Articular chondrocyte of knee joint (primary cell): ENCODE measurements around the gene RDM1. TPM values are rescaled to one million over a fixed set of nuclear protein-coding genes. Genes with fewer than 3 reads are reported as not detected.

Experiments used
- small RNA-seq: library from RNA; depleted of rRNA; stranded (forward); fragments of <200 nt; gene quantifications from one replicate; pipeline ENCODE3, GENCODE V24; 2012
- total RNA-seq: library from RNA; depleted of rRNA; stranded (reverse); fragments of >200 nt; gene quantifications from 2 replicates; pipeline ENCODE4 v1.2.3, GENCODE V29; 2012

RDM1 gene
- 0.32 TPM in 1 of 2 replicates, not detected in the other for total RNA-seq

GRCh38 chr17:35930211-35931065, at the start of gene RDM1:
Gene RDM1 (minus strand): TSS chr17:35930773. CDS start chr17:35930727, 46 bp downstream.

GRCh38 chr17:35943537-35943936, 13.0 kb upstream of the RDM1 start, which contains the start of gene LYZL6:
Gene LYZL6 (minus strand): TSS chr17:35943713. CDS start chr17:35939356, 4,357 bp downstream.

GRCh38 chr17:35879773-35880654, 50.6 kb downstream of the RDM1 start, which contains the start of gene CCL5:
Gene CCL5 (minus strand): TSS chr17:35880360.

GRCh38 chr17:35868737-35869136, 61.8 kb downstream of the RDM1 start, which contains the start of gene HEATR9:
Gene HEATR9 (minus strand): TSS chr17:35868891. CDS start chr17:35868742, 149 bp downstream.

Small RNAs within 50 kb of the gene (small RNA-seq; reads per million reads assigned to genes)
- 151 reads per million, percentile 98 among the genes with 10 or more reads in this experiment for gene RF00100

Other genes starting within 250 kb of the RDM1 start
- gene RASL10B, start 199.1 kb downstream of the RDM1 start, total RNA-seq: 0.91 and 1.4 TPM in 2 replicates
- under 0.01 TPM in 1 of 2 replicates, not detected in the other for gene GAS2L2, start 177.5 kb downstream of the RDM1 start, total RNA-seq
- not detected in 2 replicates for gene C17orf50, start 169.9 kb downstream of the RDM1 start, total RNA-seq
- 0.26 and 1.2 TPM in 2 replicates for gene MMP28, start 135.1 kb downstream of the RDM1 start, total RNA-seq
- 50.0 and 52.3 TPM in 2 replicates for gene TAF15, start 121.3 kb downstream of the RDM1 start, total RNA-seq
- not detected in 2 replicates for gene HEATR9, start 61.9 kb downstream of the RDM1 start, total RNA-seq
- 0.13 and 0.43 TPM in 2 replicates for gene CCL5, start 50.4 kb downstream of the RDM1 start, total RNA-seq
- not detected in 2 replicates for gene LYZL6, start 12.9 kb upstream of the RDM1 start, total RNA-seq
- gene CCL16, start 50.7 kb upstream of the RDM1 start, total RNA-seq: not detected in 2 replicates
- gene CCL14, start 56.0 kb upstream of the RDM1 start, total RNA-seq: not detected in 2 replicates
- gene CCL15, start 70.8 kb upstream of the RDM1 start, total RNA-seq: not detected in 2 replicates
- not detected in 2 replicates for gene CCL23, start 87.2 kb upstream of the RDM1 start, total RNA-seq
- gene CCL18, start 133.5 kb upstream of the RDM1 start, total RNA-seq: not detected in 2 replicates
- gene CCL3, start 159.4 kb upstream of the RDM1 start, total RNA-seq: not detected in 2 replicates
- gene CCL4, start 173.1 kb upstream of the RDM1 start, total RNA-seq: not detected in 2 replicates
- gene TBC1D3B, start 245.9 kb upstream of the RDM1 start, total RNA-seq: 1.0 TPM in 1 of 2 replicates, not detected in the other